GM21825 (cell line): ENCODE results near the gene MAGEA9B.
"Not testable (repeated sequence)": the region's sequence is repeated elsewhere in the genome, so short reads cannot be mapped to it uniquely, and the experiment has no call there.

Source experiments
- ATAC-seq: cut with Tn5 transposase; IDR thresholded peaks from one replicate; pipeline ENCODE4 v1.9.1; 2021; ENCODE audit warnings: mild to moderate bottlenecking, moderate library complexity; ENCODE audit not compliant: unreplicated experiment

MAGEA9B gene

DNA sequence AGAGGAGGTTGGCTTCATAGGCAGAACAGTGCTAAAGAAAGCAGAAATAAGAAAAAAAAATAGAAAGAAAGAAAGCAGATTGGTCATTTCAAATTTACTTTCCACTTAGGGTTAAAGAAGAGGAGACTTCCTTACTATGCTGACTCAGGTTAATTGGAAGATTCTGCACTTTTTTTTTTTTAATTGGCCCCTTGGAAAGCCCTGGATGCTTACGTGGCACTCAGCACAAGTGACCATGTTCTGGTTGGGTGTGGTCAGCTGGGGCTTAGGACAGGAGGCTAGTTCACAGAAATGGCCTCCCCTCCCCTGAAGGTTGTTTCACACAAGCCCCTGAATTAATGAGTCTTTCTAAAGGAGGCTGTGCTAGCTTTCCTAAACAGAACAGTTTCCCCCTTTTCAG lies 14.5 kb downstream of the MAGEA9B start:
- ATAC-seq, result no peak

DNA sequence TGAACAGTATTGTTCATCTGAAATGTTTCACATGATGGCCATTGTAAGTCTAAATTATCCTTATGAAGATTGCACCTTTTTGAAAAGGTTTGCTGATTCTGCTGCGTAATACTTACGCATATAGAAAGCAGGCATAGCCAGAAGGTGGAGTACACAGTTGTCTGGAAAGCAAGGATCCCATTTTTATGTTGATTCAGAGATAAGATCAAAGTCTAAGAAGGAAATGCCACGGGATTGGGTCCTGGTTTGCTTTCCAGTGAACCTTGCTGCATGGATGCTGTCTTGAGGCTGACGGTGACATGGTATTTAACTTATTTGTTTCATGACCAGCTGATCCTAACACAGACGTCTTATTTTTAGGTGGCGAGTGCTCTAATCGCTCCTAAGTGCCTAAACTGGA lies 15.5 kb downstream of the MAGEA9B start:
- ATAC-seq, result no peak

DNA sequence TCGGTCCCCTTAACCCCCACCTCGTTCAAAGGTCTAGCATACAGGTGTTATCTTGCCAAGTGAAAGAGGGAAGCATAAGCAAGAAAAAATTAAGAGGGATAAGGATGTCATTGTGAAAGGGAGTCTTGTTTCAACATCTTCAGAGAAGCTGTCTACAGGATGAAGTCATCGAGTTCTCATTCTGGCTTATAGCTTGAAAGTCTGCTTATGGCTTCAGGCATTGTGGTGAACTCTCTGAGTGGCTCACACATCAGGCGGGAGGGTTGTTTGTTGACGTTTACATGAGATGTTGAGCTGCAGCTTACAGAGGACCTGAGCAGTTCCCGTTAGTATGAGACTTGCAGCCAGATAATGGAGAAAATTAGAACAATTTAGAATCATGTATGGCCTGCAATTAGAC lies 16.6 kb downstream of the MAGEA9B start:
- ATAC-seq, result no peak

DNA sequence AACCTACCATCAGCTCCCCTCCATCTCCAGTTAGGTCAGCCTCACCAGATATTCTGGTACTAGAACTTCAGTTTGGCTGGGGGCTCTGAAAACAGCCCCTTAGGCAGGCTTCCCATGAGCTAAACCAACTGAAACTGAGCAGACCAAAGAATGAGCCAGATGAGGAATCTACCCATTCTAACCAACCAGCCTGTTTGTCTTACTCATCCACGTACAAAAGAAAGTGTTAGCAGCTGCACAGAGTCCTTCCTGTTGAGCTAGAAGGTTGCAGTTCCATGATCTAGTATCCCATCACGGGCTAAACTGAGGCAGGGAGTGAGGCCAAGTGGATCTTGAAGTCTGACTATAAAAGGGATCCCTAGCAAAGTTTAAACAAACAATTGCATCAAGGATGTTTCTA lies 17.5 kb downstream of the MAGEA9B start:
- ATAC-seq, result no peak

DNA sequence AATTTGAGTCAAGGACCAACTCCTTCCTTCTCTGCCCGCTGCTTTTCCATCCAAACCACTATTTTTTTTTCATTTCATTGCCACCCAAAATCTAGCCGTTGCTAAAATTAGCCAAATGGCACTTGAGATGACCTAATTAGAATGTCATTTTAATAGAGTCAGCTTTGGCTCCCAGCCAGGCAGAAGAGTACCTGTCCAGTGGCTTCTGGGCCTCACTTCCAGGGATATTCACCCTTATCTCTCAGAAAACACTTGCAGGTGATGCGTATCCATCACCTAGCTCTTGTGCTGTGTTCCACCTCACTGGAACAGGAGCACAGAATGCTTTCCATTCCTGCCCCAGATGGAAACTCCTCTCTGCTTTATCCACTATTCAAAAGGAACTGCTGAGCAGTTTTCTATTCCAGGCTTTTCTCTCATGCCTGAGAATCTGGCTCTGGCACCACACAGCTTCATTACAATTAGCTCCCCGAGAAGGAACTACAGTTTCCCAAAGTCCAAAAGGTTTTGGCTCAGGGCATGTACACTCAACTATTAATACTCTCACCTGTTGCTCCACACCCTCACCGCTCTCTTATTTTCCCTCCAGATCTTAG lies 18.5 kb downstream of the MAGEA9B start:
- no peak for ATAC-seq

DNA sequence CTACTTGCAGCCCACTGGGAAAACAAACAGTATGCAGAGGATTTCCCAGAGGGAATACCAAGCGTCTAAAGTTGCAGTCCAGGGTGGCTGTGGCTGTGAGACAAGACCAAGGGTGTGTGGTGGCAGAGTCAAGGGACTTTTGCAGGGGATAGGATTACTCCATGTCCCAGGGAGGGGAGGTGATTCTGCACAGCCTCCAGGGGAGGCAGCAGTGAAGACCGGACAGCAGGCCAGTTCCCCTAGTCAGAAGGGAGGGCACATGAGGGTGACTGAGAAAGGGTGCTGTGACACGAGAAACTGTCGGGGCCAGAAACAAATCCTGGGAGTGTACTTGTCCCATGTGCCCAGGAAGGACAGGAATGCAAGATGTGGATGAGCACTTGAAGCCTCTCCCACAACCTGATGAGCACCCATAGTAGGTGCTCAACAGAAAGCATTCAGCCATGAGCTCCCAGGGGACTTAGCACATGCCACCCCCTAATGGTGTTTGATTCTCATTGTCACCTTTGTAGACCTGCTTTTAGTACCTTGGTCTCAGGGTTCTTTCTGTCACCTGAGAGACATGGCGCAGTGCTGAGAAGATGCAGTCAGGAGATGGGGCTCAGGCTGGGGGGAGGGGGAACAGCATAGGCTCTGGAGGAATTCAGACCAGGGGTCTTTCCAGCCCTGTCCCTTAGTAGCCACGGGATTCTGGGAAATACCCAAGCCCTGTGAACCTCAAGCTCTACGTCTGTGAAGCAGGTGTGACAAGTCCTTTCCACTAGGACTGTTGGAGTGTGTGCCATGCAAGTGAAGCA lies 19.4 kb downstream of the MAGEA9B start:
- no peak for ATAC-seq

DNA sequence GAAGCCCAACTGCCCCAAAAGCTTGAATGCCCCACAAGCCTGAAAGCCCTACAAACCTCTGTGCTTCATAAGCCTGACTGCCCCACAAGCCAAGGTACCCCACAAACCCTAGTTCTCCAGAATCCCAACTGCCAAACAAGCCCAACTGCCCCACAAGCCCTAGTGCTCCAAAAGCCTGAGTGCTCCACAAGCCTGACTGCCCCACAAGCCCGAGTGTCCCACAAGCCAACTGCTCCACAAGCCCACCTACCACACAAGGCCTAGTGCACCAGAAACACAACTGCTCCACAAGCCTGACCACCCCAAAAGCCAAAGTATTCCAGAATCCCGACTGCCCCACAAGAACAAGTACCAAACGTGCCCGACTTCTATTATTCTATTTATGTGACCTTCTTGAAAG lies 23.9 kb downstream of the MAGEA9B start:
- no peak for ATAC-seq

DNA sequence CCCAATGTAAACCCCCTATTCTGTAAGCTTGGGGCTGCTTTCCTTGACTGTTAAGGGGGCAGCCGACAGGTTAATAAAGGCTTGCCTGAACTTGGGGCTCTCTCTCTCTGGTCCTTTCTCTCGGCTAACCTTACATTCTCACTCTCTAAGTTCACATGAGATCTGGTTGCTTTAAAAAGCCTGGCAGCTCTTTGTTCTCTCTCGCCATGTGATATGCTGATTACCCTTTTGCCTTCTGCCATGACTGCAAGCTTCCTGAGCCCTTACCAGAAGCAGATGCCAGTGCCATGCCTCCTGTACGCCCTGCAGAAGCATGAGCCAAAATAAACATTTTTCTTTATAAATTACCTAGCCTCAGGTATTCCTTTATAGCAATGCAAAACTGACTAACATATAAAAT lies 32.0 kb downstream of the MAGEA9B start:
- not testable (repeated sequence) for ATAC-seq

DNA sequence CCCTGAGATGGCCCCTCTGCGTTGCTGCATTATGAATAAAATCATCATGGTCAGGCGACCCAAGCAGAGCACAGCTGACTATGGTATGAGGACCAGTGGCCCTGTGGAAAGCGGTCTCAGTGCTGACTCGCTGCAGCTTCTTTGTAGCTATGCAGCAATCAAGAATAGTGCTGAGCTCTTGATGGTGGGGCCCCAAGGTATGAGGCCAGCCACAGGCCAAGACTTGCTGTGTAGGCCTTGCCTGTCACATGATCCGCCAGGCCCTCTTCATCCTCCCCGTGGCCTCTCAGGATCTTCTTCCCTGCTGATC lies 35.4 kb downstream of the MAGEA9B start:
- not testable (repeated sequence) for ATAC-seq

DNA sequence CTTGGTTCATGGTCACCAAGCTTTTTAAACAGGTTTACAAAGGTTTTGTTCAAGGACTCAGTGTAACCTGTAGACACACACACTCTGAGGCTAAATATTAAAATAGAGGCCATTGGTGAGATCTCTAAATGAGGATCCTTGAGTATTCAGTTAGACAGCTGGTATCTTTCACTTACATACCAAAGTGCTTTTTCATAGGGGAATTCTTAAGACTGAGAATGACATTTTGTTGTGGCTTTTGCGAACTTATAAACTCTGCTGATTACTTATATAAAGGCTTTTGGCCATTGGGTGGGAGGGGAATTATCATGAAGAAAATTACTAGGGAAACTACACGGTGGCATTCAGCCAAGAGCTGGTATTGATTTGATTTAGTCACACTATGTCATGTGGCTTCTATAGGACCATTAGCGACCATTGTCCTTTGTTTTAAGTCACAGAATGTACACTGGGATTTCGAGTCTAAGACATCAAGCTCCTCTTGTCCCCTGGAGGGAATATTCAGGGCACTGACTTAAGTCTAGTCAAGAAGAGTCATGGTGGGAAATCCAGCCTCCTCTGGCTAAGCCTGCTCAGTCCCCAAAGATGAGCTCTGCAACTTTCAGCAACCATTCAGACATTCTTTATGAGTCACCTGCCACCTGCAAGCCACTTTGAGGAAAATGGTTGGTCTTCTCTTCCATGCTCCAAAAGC lies 35.9 kb downstream of the MAGEA9B start:
- ATAC-seq, result not testable (repeated sequence)

DNA sequence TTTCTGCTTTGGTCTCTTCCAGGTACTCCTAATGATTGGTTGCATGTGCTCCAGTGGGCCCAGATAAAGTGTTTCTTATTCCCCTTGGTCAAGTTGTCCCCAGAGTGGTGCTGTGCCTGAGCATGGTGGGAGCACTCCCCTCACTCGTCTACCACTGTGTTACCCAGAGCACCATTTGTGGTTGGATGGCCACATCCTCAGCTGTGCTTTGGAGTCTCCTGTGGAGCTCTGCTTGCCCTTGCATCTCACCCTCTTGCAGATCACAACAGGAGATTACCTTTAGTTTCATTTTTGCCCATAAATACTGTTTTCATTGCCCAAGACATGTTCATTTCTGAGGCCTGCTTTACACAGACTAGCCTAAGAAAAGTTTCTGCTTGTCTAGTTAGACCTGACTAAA lies 36.8 kb downstream of the MAGEA9B start:
- ATAC-seq, result not testable (repeated sequence)

DNA sequence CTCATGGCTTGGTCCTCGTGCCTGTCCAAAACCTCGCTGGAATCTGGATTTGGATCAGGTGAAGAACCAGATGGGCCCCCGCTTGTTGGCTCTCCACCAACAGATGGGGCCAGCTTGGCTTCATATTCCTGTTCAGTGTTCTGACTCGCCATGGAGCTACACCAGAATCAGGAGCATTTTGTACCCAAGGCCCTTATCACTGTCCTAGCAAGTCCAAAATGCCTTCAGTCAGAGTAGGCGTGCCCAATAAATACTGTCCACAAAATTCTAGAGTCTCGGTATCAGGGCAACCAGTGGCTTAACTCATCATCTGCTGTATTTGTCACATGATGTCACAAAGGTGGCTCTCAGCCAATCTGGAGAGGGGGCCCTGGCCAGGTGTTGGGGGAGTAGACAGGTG lies 37.6 kb downstream of the MAGEA9B start, which contains the start of gene HSFX3:
TSS of gene HSFX3 (minus strand) at position 224 of the 400 bp plus-strand sequence. CDS start at position 152, 72 bp downstream.
- not testable (repeated sequence) for ATAC-seq

DNA sequence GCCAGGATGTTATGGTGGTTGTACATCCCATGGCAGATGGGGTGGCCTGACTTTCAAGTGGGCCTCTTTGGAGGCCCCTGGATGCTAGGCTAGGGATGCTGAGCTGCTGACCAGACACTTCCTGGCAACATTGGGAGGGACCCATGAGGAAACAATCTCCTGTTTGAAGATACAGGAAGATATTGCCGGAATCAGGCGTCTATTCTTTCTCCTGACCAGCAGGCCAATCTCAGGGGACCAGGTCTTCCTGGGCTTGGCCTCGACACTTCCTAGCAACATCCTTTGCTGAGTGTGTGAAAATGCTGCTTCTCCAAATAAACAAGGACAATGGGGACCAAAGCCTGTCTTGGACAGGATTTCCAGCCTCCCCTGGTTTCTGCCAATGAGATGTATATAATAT lies 39.5 kb downstream of the MAGEA9B start:
- not testable (repeated sequence) for ATAC-seq

DNA sequence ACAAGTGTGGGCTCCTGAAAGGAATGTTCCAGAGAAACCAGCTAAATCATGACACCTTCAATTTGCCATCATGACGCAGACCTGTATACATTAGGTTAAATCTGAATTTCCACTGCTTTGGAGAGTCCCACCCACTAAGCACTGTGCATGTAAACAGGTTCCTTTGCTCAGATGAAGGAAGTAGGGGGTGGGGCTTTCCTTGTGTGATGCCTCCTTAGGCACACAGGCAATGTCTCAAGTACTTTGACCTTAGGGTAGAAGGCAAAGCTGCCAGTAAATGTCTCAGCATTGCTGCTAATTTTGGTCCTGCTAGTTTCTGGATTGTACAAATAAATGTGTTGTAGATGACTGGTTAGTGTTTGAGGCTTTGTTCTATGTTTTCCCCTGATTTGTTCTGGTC lies 40.3 kb downstream of the MAGEA9B start:
- not testable (repeated sequence) for ATAC-seq

DNA sequence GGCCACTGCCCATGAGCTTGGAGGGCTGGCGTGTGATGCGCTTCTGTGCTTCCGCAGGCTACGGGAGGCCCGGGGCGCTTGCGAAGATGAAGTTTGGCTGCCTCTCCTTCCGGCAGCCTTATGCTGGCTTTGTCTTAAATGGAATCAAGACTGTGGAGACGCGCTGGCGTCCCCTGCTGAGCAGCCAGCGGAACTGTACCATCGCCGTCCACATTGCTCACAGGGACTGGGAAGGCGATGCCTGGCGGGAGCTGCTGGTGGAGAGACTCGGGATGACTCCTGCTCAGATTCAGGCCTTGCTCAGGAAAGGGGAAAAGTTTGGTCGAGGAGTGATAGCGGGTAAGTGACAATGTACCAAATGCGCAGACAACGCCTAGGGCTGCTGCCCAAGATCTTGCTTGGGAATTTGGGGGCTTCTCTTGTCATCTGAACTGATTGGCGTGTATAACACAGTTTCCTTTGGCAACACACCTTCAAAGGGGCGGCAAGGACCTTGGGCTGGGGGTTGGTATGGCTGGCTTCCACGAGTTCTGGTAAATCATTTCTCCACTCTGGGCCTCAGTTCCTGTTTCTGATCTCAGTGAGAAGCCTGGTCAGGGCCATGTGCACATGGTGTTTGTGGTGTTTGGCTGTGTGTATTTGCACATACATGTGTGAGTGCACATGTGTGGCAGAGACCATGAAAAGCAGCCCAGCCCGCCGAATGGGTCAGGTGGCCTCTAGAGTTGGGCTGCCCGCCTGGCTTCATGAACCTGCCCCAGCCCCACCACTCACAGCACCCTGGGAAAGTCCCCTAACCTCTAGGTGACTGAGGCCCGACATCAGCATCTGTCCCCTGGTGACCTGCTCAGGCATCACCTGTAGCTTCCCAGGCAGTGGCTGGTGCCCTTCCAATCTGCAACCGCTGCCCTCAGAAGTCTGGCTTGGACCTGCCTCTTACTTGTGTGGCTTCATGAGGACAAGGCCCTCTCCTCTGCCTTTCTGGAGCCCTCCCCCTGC lies 41.4 kb downstream of the MAGEA9B start:
- ATAC-seq, result not testable (repeated sequence)

DNA sequence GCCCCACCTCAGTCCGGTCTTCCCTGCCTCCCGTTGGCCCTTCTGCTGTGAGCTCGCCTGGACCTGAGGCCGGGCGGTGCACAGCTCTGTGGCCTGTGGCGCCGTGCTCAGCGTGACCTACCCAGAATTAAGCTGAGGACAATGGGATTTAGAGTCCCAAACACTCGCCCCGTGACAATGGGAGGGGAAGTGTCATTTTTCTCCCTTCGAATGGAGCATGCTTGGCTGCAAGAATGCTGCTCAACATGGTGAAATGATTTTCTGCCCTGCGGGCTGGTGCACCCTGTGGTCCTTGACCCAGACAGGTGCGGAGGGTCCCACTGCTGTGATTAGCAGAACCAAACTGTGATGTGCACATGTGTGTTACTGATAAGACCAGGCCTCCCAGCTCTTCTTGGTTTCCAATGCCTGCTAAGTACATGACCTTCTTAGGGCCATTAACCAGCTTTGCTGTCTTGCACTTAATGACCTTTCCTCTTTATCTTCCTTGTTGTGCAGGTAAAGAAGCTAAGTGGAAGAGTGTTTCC lies 45.7 kb downstream of the MAGEA9B start:
- no peak for ATAC-seq

DNA sequence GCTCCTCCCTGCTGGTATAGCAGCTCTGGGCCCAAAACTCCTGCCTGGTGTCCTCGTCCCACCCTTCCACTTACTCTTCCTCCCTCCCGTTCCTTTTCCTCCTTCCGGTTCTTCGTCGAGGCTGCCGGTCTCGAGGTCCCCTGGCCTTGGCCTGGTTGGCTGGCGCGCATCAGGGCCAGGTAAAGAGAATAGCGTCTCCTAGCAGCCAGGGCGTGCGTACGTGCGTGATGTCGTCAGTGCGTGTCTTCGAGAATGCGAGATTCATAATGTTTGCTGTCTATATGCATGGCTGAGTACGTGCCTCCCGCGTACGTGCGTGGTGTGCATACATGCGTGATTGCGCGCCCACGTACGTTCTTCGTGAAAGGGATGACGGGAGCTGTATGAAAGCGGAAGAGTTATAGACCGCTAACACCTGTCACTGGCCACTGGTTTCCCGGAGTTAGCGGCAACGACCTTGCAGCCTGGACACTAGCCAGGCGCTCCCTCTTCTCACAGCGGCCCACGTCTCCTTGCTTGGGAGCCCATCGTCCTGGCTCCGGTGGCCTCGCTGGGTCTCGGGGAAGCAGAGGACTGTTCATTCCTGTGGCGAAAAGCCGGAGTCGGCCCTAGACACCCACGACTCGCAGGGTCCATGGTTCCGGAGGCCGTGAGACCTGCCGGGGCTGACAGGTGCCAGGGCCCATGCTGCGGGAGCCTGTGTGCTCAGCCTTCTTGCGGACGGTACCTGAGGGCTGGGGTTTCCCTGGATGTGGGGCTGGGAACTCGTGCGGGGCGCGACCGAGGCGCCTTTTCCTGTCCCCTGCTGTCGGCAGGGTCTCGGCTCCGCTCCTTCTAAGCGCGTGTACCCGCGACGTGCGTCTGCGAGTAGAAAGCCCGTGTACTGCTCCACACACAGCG lies 46.4 kb downstream of the MAGEA9B start, which contains the start of gene EOLA1:
TSS of gene EOLA1 (plus strand) at position 392 of the 900 bp plus-strand sequence. CDS start 4,619 bp downstream, outside the sequence.
- ATAC-seq, result peak; percentile 62

DNA sequence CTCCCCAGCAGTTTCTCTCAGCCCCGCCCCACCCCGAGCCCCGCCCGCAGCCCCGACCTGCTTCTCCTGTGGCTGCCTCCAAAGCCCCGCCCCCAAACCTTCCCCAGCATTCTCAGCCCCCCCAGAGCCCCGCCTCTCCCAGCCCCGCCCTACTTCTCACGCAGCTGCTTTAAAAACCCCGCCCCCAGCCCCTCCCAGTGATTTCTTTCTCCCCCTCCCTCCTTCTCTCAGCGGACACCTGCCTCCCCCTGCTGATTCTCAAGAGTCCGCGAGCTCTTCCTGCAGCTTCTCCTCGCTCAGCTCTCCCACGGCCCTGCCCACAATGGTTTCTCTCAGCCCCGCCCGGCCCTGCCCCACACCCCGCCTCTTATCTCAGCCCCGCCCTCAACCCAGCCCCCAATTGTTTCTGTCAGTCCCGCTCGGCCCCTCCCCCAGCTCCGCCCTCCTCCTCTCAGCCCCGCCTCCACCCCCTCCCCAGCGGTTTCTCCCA lies 47.1 kb downstream of the MAGEA9B start:
- peak; percentile 30 for ATAC-seq
